CD14-positive monocyte (primary cell): Measurements from ENCODE around the gene KCNG2. TPM values are rescaled to one million over a fixed set of nuclear protein-coding genes. Genes with fewer than 3 reads are reported as not detected.
"Not testable (repeated sequence)": the region's sequence is repeated elsewhere in the genome, so short reads cannot be mapped to it uniquely, and the experiment has no call there.

ENCODE experiments used
- DNase-seq, 3 donors: peaks; one replicate each; pipeline ENCODE4 v3.0.0-alpha.2; 2011 to 2022
- H2AFZ ChIP-seq: 2 replicates; pipeline ENCODE4 v1.6.0; 2012; ENCODE audit warnings: mild to moderate bottlenecking, low read depth, low read length, inconsistent platforms; ENCODE audit not compliant: insufficient read depth, poor library complexity, severe bottlenecking
- H3K27ac ChIP-seq, 2 donors: 1 replicate in 1 of 2; 2 replicates in 1 of 2; pipeline ENCODE4 v1.5.1; 2012 to 2013; ENCODE audit warnings: low read length in 2 of 2, control low read depth in 1 of 2, inconsistent platforms in 1 of 2, low read depth in 1 of 2, mild to moderate bottlenecking in 1 of 2
- H3K27me3 ChIP-seq, 2 donors: one replicate each; pipeline versions ENCODE4 v1.6.0 to v1.6.1; 2011 to 2013; ENCODE audit warnings: low read length in 2 of 2; ENCODE audit not compliant: control insufficient read depth in 2 of 2, insufficient read depth in 2 of 2
- H3K36me3 ChIP-seq, 2 donors: replicated peaks in 1 of 2; 1 replicate in 1 of 2; 2 replicates in 1 of 2; pipeline versions ENCODE4 v1.5.1 to v1.6.1; 2012 to 2013; ENCODE audit warnings: low read length in 2 of 2, control low read depth in 1 of 2, inconsistent platforms in 1 of 2, mild to moderate bottlenecking in 1 of 2; ENCODE audit not compliant: insufficient read depth in 2 of 2, control insufficient read depth in 1 of 2
- H3K4me1 ChIP-seq, 2 donors: 1 replicate in 1 of 2; 2 replicates in 1 of 2; pipeline versions ENCODE4 v1.5.1 to v1.6.1; 2012 to 2013; ENCODE audit warnings: low read length in 2 of 2, control low read depth in 1 of 2, inconsistent platforms in 1 of 2, mild to moderate bottlenecking in 1 of 2, moderate library complexity in 1 of 2; ENCODE audit not compliant: insufficient read depth in 2 of 2, control insufficient read depth in 1 of 2
- H3K4me2 ChIP-seq: replicated peaks from 2 replicates; pipeline ENCODE3; 2012; ENCODE audit warnings: low read length, moderate library complexity, mild to moderate bottlenecking; ENCODE audit not compliant: poor library complexity, severe bottlenecking; ENCODE audit errors: extremely low read depth
- H3K4me3 ChIP-seq, 3 experiments: fragments of 200-600 bp in 1 of 3; sonication (generic) in 1 of 3; replicated peaks in 1 of 3; 1 replicate in 2 of 3; 2 replicates in 1 of 3; pipeline ENCODE4 v1.5.1; 2011 to 2013; ENCODE audit warnings: low read length in 3 of 3, mild to moderate bottlenecking in 3 of 3, control low read depth in 2 of 3, low read depth in 2 of 3, inconsistent platforms in 1 of 3, moderate library complexity in 1 of 3
- H3K79me2 ChIP-seq: 2 replicates; pipeline ENCODE4 v1.6.0; 2012; ENCODE audit warnings: mild to moderate bottlenecking, control low read depth, inconsistent platforms, low read length, moderate library complexity; ENCODE audit not compliant: insufficient read depth
- H3K9ac ChIP-seq: 2 replicates; pipeline ENCODE4 v1.6.0; 2017; ENCODE audit warnings: low read length, mild to moderate bottlenecking; ENCODE audit not compliant: insufficient read depth, poor library complexity, severe bottlenecking
- H3K9me3 ChIP-seq, 2 donors: replicated peaks in 1 of 2; 1 replicate in 1 of 2; 2 replicates in 1 of 2; pipeline versions ENCODE4 v1.5.1 to v1.6.1; 2012 to 2013; ENCODE audit warnings: low read length in 2 of 2, control low read depth in 1 of 2; ENCODE audit not compliant: control insufficient read depth in 1 of 2, insufficient read depth in 1 of 2
- H4K20me1 ChIP-seq: 2 replicates; pipeline ENCODE4 v1.6.0; 2012; ENCODE audit warnings: mild to moderate bottlenecking, low read length, control low read depth, moderate library complexity; ENCODE audit not compliant: insufficient read depth
- H3K27ac Mint-ChIP-seq, 7 donors: one replicate each; pipeline ENCODE4 v1.8.0; 2020; ENCODE audit warnings: mild to moderate bottlenecking in 7 of 7, mixed read lengths in 7 of 7, moderate library complexity in 6 of 7, inconsistent platforms in 2 of 7
- H3K27me3 Mint-ChIP-seq, 3 donors: one replicate each; pipeline ENCODE4 v1.8.0; 2021 to 2022; ENCODE audit warnings: low read depth in 3 of 3, mild to moderate bottlenecking in 3 of 3, mixed read lengths in 3 of 3, moderate library complexity in 3 of 3, inconsistent platforms in 1 of 3
- H3K36me3 Mint-ChIP-seq, 2 donors: one replicate each; pipeline ENCODE4 v1.8.0; 2020; ENCODE audit warnings: mixed read lengths in 2 of 2, inconsistent platforms in 1 of 2, mild to moderate bottlenecking in 1 of 2
- H3K4me1 Mint-ChIP-seq: one replicate; pipeline ENCODE4 v1.8.0; 2020; ENCODE audit warnings: mild to moderate bottlenecking, mixed read lengths
- H3K4me3 Mint-ChIP-seq, 2 donors: one replicate each; pipeline ENCODE4 v1.8.0; 2020; ENCODE audit warnings: mild to moderate bottlenecking in 2 of 2, mixed read lengths in 2 of 2, moderate library complexity in 1 of 2
- H3K9me3 Mint-ChIP-seq, 7 donors: one replicate each; pipeline ENCODE4 v1.8.0; 2020 to 2022; ENCODE audit warnings: mixed read lengths in 7 of 7, mild to moderate bottlenecking in 6 of 7, moderate library complexity in 6 of 7, inconsistent platforms in 2 of 7
- WGBS: methylation state at CpG from one replicate; pipeline ENCODE4 v1.1.5; 2013; ENCODE audit warnings: missing lambda C conversion rate; ENCODE audit not compliant: insufficient coverage; 5-methylcytosine and 5-hydroxymethylcytosine counted together
- intact Hi-C, 2 donors: fragments of 100-400 bp; cut with micrococcal nuclease; formaldehyde crosslinking; loops; one replicate each; pipeline versions ENCODE4 v1.15.0 to v1.15.1; 2023
- polyA plus RNA-seq, 3 donors: library from polyadenylated mRNA; depleted of rRNA in 1 of 3; unstranded in 2 of 3; stranded (reverse) in 1 of 3; fragments of 300-500 nt in 2 of 3; fragments of >200 nt in 1 of 3; fragmentation: Illumina TruSeq in 2 of 3; gene quantifications; 1 replicate in 2 of 3; 2 replicates in 1 of 3; pipeline ENCODE4 v1.2.3, GENCODE V29; 2012 to 2021
- TF ChIP-seq, protein P1 (sequence below): fragments of 200-600 bp; IDR thresholded peaks from one replicate; pipeline ENCODE4 v1.8.0; 2022; ENCODE audit warnings: antibody characterized with exemption, mild to moderate bottlenecking

KCNG2 gene
- polyA plus RNA-seq, 3 donors, result 0.04 TPM; not detected in 2

GRCh38 chr18:79864006-79864725 lies 66.4 kb downstream of the KCNG2 start:
- WGBS, result 84% methylated on average over 66 of the region's 74 CpGs
- H3K4me3 ChIP-seq, result no peak overlapping the region
- no peaks in the 10 kb centered on the region for H3K36me3 Mint-ChIP-seq
- H3K27me3 Mint-ChIP-seq, result no peaks in the 10 kb centered on the region
- intact Hi-C loops, result no loop called here
- no peaks in the 10 kb centered on the region for H3K4me1 Mint-ChIP-seq
- H3K27ac ChIP-seq, result no peak overlapping the region
- H3K9me3 Mint-ChIP-seq, result peaks cover 18 to 37% (median 34%) of the 10 kb centered on the region in 7 donors
- H3K27me3 ChIP-seq, result no peaks in the 10 kb centered on the region
- H3K4me3 Mint-ChIP-seq, result no peak overlapping the region
- no peak overlapping the region for H3K9ac ChIP-seq
- H3K27ac Mint-ChIP-seq, result no peak overlapping the region
- H4K20me1 ChIP-seq, result no peaks in the 10 kb centered on the region
- H3K4me1 ChIP-seq, result no peaks in the 10 kb centered on the region
- no peaks in the 10 kb centered on the region for H3K36me3 ChIP-seq
- H3K9me3 ChIP-seq, result peaks cover 15 to 37% of the 10 kb centered on the region in 2 donors
- TF ChIP-seq, protein P1, sequence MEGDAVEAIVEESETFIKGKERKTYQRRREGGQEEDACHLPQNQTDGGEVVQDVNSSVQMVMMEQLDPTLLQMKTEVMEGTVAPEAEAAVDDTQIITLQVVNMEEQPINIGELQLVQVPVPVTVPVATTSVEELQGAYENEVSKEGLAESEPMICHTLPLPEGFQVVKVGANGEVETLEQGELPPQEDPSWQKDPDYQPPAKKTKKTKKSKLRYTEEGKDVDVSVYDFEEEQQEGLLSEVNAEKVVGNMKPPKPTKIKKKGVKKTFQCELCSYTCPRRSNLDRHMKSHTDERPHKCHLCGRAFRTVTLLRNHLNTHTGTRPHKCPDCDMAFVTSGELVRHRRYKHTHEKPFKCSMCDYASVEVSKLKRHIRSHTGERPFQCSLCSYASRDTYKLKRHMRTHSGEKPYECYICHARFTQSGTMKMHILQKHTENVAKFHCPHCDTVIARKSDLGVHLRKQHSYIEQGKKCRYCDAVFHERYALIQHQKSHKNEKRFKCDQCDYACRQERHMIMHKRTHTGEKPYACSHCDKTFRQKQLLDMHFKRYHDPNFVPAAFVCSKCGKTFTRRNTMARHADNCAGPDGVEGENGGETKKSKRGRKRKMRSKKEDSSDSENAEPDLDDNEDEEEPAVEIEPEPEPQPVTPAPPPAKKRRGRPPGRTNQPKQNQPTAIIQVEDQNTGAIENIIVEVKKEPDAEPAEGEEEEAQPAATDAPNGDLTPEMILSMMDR, result no peak
- no peak overlapping the region for H3K4me2 ChIP-seq
- no peaks in the 10 kb centered on the region for H3K79me2 ChIP-seq
- H2AFZ ChIP-seq, result no peak overlapping the region
- no peak for DNase-seq

DNA sequence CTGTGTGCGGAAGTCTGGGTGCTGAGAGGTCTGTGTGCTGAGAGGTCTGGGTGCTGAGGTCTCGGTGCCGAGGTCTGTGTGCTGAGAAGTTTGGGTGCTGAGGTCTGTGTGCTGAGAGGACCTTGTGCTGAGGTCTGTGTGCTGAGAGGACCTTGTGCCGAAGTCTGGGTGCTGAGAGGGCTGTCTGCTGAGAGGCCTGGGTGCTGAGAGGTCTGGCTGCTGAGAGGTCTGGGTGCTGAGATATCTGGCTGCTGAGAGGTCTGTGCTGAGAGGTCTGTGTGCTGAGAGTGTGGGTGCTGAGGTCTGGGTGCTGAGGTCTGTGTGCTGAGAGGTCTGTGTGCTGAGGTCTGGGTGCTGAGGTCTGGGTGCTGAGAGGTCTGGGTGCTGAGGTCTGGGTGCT lies 67.2 kb downstream of the KCNG2 start:
- intact Hi-C loops, H3K36me3 ChIP-seq, H3K4me1 ChIP-seq, H3K9ac ChIP-seq, H3K27me3 Mint-ChIP-seq, H3K27me3 ChIP-seq, H3K4me1 Mint-ChIP-seq, H4K20me1 ChIP-seq, H3K4me2 ChIP-seq, H3K4me3 ChIP-seq, H3K4me3 Mint-ChIP-seq, H3K27ac Mint-ChIP-seq, DNase-seq, H3K36me3 Mint-ChIP-seq, H3K27ac ChIP-seq, H2AFZ ChIP-seq, H3K79me2 ChIP-seq: not testable (repeated sequence)
- peaks cover 15 to 45% of the 10 kb centered on the region in 2 donors for H3K9me3 ChIP-seq
- H3K9me3 Mint-ChIP-seq, result peaks cover 18 to 39% (median 34%) of the 10 kb centered on the region in 7 donors
- WGBS, result 97% methylated on average over 4 of the region's 4 CpGs

GRCh38 chr18:79865951-79866350 lies 68.2 kb downstream of the KCNG2 start:
- H3K9me3 ChIP-seq, result peaks cover 15 to 47% of the 10 kb centered on the region in 2 donors
- H3K79me2 ChIP-seq, H3K27me3 Mint-ChIP-seq, H2AFZ ChIP-seq, intact Hi-C loops, H3K4me2 ChIP-seq, H3K4me1 ChIP-seq, H3K36me3 Mint-ChIP-seq, H3K4me3 Mint-ChIP-seq, H4K20me1 ChIP-seq, H3K27ac Mint-ChIP-seq, H3K4me3 ChIP-seq, H3K9ac ChIP-seq, H3K36me3 ChIP-seq, H3K4me1 Mint-ChIP-seq, H3K27me3 ChIP-seq, H3K27ac ChIP-seq, DNase-seq: not testable (repeated sequence)
- 78% methylated on average over 3 of the region's 3 CpGs for WGBS
- peaks cover 18 to 39% (median 33%) of the 10 kb centered on the region in 7 donors for H3K9me3 Mint-ChIP-seq
